Liver (tissue), 9 donors: ENCODE results near the gene C8G. TPM values are rescaled to one million over a fixed set of nuclear protein-coding genes. Genes with fewer than 3 reads are reported as not detected.

ENCODE experiments used
- DNase-seq: peaks from one replicate; pipeline ENCODE4 v3.0.0-alpha.2; 2017; ENCODE audit warnings: low spot score
- H3K27ac ChIP-seq, 2 donors: one replicate each; pipeline ENCODE4 v1.7.0; 2013; ENCODE audit warnings: inconsistent platforms in 2 of 2, low read length in 2 of 2, control low read depth in 1 of 2, low read depth in 1 of 2, mild to moderate bottlenecking in 1 of 2
- H3K27me3 ChIP-seq, 4 donors: one replicate each; pipeline versions ENCODE4 v1.6.1 to v1.7.0; 2013; ENCODE audit warnings: low read length in 3 of 4, inconsistent platforms in 1 of 4, mild to moderate bottlenecking in 1 of 4, moderate library complexity in 1 of 4; ENCODE audit not compliant: control insufficient read depth in 4 of 4, insufficient read depth in 4 of 4
- H3K36me3 ChIP-seq, 4 donors: one replicate each; pipeline versions ENCODE4 v1.6.1 to v1.7.0; 2013; ENCODE audit warnings: low read length in 3 of 4, mild to moderate bottlenecking in 3 of 4, low read depth in 1 of 4, moderate library complexity in 1 of 4; ENCODE audit not compliant: control insufficient read depth in 4 of 4, insufficient read depth in 3 of 4
- H3K4me1 ChIP-seq, 4 donors: one replicate each; pipeline versions ENCODE4 v1.6.1 to v1.7.0; 2013; ENCODE audit warnings: low read length in 3 of 4, mild to moderate bottlenecking in 3 of 4, moderate library complexity in 1 of 4; ENCODE audit not compliant: control insufficient read depth in 4 of 4, insufficient read depth in 4 of 4
- H3K4me3 ChIP-seq, 3 donors: one replicate each; pipeline versions ENCODE4 v1.6.1 to v1.7.0; 2013; ENCODE audit warnings: low read length in 3 of 3, control low read depth in 1 of 3, low read depth in 1 of 3, mild to moderate bottlenecking in 1 of 3
- H3K9ac ChIP-seq, 2 donors: one replicate each; pipeline ENCODE4 v1.7.0; 2013; ENCODE audit warnings: low read length in 2 of 2, mild to moderate bottlenecking in 2 of 2, moderate library complexity in 2 of 2, control low read depth in 1 of 2, low read depth in 1 of 2
- H3K9me3 ChIP-seq, 4 donors: one replicate each; pipeline versions ENCODE4 v1.6.1 to v1.7.0; 2013; ENCODE audit warnings: low read length in 3 of 4; ENCODE audit not compliant: control insufficient read depth in 4 of 4
- FOXA1 ChIP-seq: IDR thresholded peaks from 2 replicates; pipeline ENCODE4 v1.6.1; 2016; ENCODE audit warnings: antibody characterized with exemption
- FOXA2 ChIP-seq: IDR thresholded peaks from 2 replicates; pipeline ENCODE4 v1.6.1; 2016; ENCODE audit warnings: antibody characterized with exemption
- GABPA ChIP-seq, 2 donors: IDR thresholded peaks in 1 of 2; conservative IDR thresholded peaks in 1 of 2; 2 replicates each; pipeline ENCODE4 v1.6.1; 2016; ENCODE audit warnings: antibody characterized with exemption in 2 of 2, mild to moderate bottlenecking in 1 of 2, moderate library complexity in 1 of 2
- HNF4G ChIP-seq: IDR thresholded peaks from 2 replicates; pipeline ENCODE4 v1.6.1; 2016; ENCODE audit warnings: antibody characterized with exemption
- RAD21 ChIP-seq, 2 donors: IDR thresholded peaks; 2 replicates each; pipeline ENCODE4 v1.6.1; 2016; ENCODE audit warnings: antibody characterized with exemption in 2 of 2, mild to moderate bottlenecking in 2 of 2
- RXRA ChIP-seq, 2 donors: IDR thresholded peaks; 2 replicates each; pipeline ENCODE4 v1.6.1; 2017 to 2018; ENCODE audit warnings: antibody characterized with exemption in 2 of 2, mild to moderate bottlenecking in 1 of 2
- TAF1 ChIP-seq: conservative IDR thresholded peaks from 2 replicates; pipeline ENCODE4 v1.6.1; 2016; ENCODE audit warnings: antibody characterized with exemption, mild to moderate bottlenecking
- YY1 ChIP-seq: IDR thresholded peaks from 2 replicates; pipeline ENCODE4 v1.6.1; 2016; ENCODE audit warnings: antibody characterized with exemption, mild to moderate bottlenecking
- WGBS: extraction: QIAGEN DNeasy Blood & Tissue Kit; methylation state at CpG from one replicate; pipeline ENCODE4 v1.1.7; 2013; 5-methylcytosine and 5-hydroxymethylcytosine counted together
- polyA plus RNA-seq, 2 donors: library from polyadenylated mRNA; stranded (reverse) in 1 of 2; unstranded in 1 of 2; fragments of 200-250 nt in 1 of 2; fragments of >200 nt in 1 of 2; fragmentation: Nextera tagmentation in 1 of 2; extraction: Ambion mirVana in 1 of 2; gene quantifications; one replicate each; pipeline versions ENCODE4 v1.2.1 to v1.2.3, GENCODE V29; 2013 to 2015
- total RNA-seq, 2 donors: library from RNA; depleted of rRNA; stranded (reverse); fragments of >200 nt; gene quantifications; one replicate each; pipeline ENCODE4 v1.2.3, GENCODE V29; 2014
- TF ChIP-seq, protein P1 (sequence below): fragments of 150-350 bp; IDR thresholded peaks from 2 replicates; pipeline ENCODE4 v1.5.1; 2017; ENCODE audit warnings: improper control_type of control experiment, low read depth, low read length; ENCODE audit not compliant: missing input control
- TF ChIP-seq, protein P2 (sequence below): IDR thresholded peaks from 2 replicates; pipeline ENCODE4 v1.6.1; 2016; ENCODE audit warnings: antibody characterized with exemption, mild to moderate bottlenecking
- donor health status: healthy.
- donor health status: healthy.
- donor health status: healthy.
- donor health status: healthy.
- donor health status: healthy.

The C8G gene
- total and polyA plus RNA-seq, 4 donors, result 25.1 to 1,117 (median 607) TPM

DNA sequence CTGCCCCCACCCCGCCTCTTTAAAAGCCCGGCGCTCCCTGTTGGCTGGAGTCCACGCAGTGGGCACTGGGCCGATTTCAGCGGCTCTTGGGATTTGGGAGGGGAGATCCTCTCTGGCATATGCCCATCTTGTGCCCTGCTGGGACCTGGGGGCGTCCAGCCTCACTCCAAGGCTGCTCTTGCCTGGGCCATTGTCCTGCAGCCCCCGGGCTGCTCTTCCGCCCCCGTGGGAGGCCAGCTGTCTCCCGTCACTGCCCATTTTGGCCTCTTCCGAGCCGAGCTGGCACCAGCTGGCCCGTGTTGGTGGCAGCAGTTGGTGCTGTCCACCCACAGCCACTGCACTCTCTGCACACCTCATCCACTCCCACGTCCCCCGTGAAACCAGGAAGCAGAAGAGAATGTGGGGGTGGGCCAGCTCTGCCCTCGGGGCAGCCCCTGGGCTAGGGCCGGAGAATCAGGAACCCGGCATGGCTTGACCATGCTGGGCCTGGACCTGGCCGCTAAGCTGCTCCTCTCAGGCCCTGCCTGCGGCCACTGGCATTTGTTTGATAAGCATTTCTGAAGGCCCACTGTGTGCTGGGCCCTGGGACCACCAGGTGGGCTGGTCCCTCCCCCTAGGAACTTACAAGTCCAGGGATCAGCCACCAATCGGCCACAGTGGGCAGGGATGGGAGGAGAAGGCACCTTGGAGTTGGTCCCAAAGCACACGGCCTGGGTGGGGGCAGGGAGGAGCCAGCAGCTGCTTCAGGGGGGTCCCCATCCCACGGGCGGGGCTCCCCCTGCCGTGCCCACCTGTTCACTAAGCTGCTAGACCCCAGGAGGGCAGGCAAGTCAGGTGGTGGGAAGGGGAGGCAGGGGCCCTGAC lies 2.2 kb downstream of the C8G start:
- H3K27ac ChIP-seq, result peak overlapping the region; percentile 86 to 95
- H3K27me3 ChIP-seq, result no peaks in the 10 kb centered on the region
- peak overlapping the region; percentile 8 to 20 for H3K9ac ChIP-seq
- no peak for DNase-seq
- H3K9me3 ChIP-seq, result no peaks in the 10 kb centered on the region
- H3K4me1 ChIP-seq, result peaks cover 10 to 50% (median 34%) of the 10 kb centered on the region in 4 donors
- 29% methylated on average over 26 of the region's 26 CpGs for WGBS
- peaks cover 0 to under 1% (median 0%) of the 10 kb centered on the region in 4 donors for H3K36me3 ChIP-seq
- TF ChIP-seq FOXA1, result no peak
- no peak for TF ChIP-seq RAD21 (IDR thresholded peaks at IDR 0.05)
- TF ChIP-seq YY1, result no peak
- TF ChIP-seq GABPA (IDR thresholded peaks at IDR 0.05 in 1 of 2, conservative IDR thresholded peaks at IDR 0.05 in 1 of 2), result no peak
- no peak for TF ChIP-seq HNF4G
- no peak for TF ChIP-seq RXRA (IDR thresholded peaks at IDR 0.05)
- peak overlapping the region; percentile 9 to 78 (median 62) for H3K4me3 ChIP-seq

DNA sequence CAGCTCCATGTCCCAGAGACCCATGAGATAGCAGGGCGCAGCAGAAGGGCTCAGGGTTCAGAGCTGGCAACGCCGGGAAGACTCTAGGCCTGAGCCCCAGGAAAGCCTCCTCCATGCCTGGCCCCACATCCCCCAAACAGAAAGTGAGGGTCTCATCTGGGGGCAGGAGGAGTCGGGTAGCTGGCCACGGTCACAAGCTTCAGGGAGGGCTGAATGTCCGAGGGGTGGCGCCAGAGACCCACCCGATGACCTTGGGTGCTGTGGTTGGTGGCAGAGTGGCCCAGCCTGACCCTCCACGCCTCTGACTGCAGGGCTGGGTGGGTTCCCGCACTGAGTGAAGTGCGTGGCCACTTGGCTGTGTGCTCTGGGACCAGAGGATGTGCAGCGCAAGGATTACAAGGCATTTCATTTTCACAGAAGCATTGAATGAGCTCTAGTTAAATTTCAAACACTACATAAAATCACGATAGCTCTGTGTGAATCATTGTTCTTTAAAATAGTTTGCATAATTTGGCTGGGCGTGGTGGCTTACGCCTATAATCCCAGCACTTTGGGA lies 3.0 kb downstream of the C8G start:
- Histone ChIP-seq H3K4me3 (peak overlapping the region in 2 of 3 donors; percentile 62 to 78), H3K9ac (peak overlapping the region; percentile 20 to 26), H3K9me3 (no peaks in the 10 kb centered on the region), H3K4me1 (peaks cover 10 to 42% (median 29%) of the 10 kb centered on the region in 4 donors), H3K27ac (peak overlapping the region; percentile 86 to 95), H3K36me3 (no peaks in the 10 kb centered on the region), H3K27me3 (no peaks in the 10 kb centered on the region)
- DNase-seq, result peak; percentile 57
- WGBS, result 28% methylated on average over 15 of the region's 15 CpGs
- TF ChIP-seq FOXA2, result no peak
- no peak for TF ChIP-seq TAF1
- TF ChIP-seq HNF4G, result no peak
- TF ChIP-seq RAD21 (IDR thresholded peaks at IDR 0.05), result peak; percentile 66 to 73
- TF ChIP-seq, protein P1, sequence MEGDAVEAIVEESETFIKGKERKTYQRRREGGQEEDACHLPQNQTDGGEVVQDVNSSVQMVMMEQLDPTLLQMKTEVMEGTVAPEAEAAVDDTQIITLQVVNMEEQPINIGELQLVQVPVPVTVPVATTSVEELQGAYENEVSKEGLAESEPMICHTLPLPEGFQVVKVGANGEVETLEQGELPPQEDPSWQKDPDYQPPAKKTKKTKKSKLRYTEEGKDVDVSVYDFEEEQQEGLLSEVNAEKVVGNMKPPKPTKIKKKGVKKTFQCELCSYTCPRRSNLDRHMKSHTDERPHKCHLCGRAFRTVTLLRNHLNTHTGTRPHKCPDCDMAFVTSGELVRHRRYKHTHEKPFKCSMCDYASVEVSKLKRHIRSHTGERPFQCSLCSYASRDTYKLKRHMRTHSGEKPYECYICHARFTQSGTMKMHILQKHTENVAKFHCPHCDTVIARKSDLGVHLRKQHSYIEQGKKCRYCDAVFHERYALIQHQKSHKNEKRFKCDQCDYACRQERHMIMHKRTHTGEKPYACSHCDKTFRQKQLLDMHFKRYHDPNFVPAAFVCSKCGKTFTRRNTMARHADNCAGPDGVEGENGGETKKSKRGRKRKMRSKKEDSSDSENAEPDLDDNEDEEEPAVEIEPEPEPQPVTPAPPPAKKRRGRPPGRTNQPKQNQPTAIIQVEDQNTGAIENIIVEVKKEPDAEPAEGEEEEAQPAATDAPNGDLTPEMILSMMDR, result peak; percentile 38
- peak; percentile 23 to 61 for TF ChIP-seq RXRA (IDR thresholded peaks at IDR 0.05)
- TF ChIP-seq, protein P2, sequence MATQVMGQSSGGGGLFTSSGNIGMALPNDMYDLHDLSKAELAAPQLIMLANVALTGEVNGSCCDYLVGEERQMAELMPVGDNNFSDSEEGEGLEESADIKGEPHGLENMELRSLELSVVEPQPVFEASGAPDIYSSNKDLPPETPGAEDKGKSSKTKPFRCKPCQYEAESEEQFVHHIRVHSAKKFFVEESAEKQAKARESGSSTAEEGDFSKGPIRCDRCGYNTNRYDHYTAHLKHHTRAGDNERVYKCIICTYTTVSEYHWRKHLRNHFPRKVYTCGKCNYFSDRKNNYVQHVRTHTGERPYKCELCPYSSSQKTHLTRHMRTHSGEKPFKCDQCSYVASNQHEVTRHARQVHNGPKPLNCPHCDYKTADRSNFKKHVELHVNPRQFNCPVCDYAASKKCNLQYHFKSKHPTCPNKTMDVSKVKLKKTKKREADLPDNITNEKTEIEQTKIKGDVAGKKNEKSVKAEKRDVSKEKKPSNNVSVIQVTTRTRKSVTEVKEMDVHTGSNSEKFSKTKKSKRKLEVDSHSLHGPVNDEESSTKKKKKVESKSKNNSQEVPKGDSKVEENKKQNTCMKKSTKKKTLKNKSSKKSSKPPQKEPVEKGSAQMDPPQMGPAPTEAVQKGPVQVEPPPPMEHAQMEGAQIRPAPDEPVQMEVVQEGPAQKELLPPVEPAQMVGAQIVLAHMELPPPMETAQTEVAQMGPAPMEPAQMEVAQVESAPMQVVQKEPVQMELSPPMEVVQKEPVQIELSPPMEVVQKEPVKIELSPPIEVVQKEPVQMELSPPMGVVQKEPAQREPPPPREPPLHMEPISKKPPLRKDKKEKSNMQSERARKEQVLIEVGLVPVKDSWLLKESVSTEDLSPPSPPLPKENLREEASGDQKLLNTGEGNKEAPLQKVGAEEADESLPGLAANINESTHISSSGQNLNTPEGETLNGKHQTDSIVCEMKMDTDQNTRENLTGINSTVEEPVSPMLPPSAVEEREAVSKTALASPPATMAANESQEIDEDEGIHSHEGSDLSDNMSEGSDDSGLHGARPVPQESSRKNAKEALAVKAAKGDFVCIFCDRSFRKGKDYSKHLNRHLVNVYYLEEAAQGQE, result no peak
